LNCAP (cell line): ENCODE data around the gene TNFAIP3.

Experiments
- CTCF ChIP-seq: fragments of 450-650 bp; IDR thresholded peaks from 2 replicates; pipeline ENCODE4 v1.5.1; 2017; ENCODE audit warnings: mild to moderate bottlenecking

Gene TNFAIP3

DNA sequence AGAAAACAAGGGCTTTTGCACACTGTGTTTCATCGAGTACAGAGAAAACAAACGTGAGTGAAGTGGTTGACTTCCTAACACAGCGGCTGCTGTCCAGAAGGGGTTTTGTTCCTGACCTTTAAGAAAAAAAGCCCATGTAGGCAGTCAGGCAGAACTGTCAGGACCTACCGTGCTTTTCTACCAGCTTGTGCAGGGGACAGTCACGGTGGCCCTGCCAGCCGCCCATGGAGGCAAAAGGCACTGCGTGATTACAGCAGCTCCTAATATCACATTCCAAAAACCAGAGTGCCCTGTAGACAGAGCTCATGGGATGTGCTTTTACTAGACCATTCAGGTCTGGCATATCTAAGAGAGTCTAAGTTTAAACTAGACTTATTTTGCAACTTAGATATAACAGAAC, 12.2 kb downstream of the TNFAIP3 start:
- TF ChIP-seq CTCF: no peak

- TF ChIP-seq CTCF: no peak
Observed at GRCh38 chr6:137879885-137880745, 13.1 kb downstream of the TNFAIP3 start.

DNA sequence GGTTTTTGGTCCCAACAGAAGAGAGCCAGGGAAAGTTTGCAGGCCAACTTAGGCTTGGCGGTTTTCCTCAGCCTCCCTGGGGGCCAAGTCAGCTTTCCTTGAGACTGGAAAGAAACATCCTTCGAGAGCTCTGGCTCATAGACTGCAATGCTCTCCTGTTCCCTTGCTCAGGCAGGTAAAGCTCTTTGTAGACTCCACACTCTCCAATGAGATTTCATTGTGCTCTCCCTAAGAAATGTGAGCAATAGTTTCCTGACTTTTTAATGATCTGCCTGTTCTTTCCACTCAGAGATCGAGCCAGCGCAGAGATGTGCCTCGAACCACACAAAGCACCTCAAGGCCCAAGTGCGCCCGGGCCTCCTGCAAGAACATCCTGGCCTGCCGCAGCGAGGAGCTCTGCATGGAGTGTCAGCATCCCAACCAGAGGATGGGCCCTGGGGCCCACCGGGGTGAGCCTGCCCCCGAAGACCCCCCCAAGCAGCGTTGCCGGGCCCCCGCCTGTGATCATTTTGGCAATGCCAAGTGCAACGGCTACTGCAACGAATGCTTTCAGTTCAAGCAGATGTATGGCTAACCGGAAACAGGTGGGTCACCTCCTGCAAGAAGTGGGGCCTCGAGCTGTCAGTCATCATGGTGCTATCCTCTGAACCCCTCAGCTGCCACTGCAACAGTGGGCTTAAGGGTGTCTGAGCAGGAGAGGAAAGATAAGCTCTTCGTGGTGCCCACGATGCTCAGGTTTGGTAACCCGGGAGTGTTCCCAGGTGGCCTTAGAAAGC, 13.9 kb downstream of the TNFAIP3 start:
- no peak for TF ChIP-seq CTCF

DNA sequence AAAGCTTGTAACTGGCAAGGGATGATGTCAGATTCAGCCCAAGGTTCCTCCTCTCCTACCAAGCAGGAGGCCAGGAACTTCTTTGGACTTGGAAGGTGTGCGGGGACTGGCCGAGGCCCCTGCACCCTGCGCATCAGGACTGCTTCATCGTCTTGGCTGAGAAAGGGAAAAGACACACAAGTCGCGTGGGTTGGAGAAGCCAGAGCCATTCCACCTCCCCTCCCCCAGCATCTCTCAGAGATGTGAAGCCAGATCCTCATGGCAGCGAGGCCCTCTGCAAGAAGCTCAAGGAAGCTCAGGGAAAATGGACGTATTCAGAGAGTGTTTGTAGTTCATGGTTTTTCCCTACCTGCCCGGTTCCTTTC, 14.4 kb downstream of the TNFAIP3 start:
- no peak for TF ChIP-seq CTCF

- no peak for TF ChIP-seq CTCF
Observed at GRCh38 chr6:137882225-137882961, 15.3 kb downstream of the TNFAIP3 start.

DNA sequence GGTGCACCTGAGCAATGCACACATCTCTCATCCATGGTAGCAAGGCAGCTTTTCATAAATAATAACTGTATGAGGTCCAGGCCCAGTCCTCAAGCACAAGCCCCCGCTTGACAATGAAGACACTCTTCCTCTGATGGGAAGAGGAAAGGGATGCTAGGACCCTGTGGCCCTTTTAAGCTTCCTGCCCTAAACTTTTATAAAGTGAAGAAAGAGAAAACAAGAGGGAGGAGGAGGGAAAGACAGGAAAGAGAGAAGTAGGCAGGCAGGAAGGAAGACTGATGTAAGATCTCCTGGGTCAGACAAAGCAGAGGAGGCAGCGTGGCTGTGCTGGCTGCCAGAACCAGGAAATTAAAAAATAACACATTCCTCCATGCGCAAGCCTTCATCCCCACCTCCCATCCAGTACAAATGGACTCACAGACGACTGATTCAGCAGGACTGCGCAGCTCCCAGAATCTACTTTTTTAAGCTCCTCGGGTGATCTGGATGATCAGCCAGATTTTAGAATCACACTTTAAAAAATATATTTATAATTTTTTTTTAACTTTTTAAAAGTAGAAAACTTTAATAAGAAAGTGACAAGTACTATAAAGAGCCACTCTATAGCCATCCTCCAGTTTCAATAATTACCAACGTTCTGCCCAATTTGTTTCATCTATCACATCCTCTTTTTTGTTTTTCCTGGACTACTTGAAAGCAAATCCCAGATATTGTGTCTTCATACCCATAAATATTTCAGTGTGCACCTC, 16.5 kb downstream of the TNFAIP3 start:
- TF ChIP-seq CTCF: no peak
